GM18907 (cell line): ENCODE results near the gene OR10T2.
"Not testable (repeated sequence)": the region's sequence is repeated elsewhere in the genome, so short reads cannot be mapped to it uniquely, and the experiment has no call there.

Experiments
- ATAC-seq: cut with Tn5 transposase; IDR thresholded peaks from one replicate; pipeline ENCODE4 v1.9.1; 2021; ENCODE audit warnings: mild to moderate bottlenecking, moderate library complexity; ENCODE audit not compliant: unreplicated experiment

OR10T2 gene

DNA sequence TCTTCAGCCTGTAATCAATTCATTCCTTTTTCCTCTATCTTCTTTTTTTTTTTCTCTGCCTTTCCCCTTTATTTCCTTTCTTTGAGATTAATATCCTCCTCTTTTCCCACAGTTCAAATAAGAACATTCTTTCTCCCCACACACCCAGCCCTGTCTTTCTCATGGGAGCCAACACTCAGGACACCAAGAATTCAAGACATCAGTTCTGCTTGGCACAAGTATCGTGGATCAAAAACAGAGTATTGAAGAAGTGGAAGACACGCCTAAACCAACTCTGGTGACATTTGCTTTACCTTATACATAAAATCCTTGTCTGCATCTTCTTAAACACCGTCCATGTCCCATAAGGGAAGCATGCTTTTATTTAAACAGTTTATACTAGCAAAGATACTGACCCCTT is 42.6 kb downstream of the OR10T2 start:
- ATAC-seq = no peak

DNA sequence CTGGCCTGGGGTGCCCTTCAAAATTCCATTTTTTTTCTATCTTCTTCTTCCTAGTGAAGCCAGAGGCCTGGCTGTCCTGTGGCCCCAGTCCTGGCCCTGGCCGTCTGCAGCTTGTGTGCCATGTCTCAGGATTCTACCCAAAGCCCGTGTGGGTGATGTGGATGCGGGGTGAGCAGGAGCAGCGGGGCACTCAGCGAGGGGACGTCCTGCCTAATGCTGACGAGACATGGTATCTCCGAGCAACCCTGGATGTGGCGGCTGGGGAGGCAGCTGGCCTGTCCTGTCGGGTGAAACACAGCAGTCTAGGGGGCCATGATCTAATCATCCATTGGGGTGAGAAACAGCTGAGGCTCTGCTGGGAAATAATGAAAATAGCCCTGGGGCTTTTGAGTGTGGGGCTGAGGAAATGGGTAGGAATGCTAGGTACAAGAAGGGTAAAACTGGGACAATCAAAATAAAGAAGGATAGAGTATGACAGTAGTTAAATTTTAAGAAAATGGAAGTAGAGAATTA is 43.4 kb downstream of the OR10T2 start:
- ATAC-seq = no peak

DNA sequence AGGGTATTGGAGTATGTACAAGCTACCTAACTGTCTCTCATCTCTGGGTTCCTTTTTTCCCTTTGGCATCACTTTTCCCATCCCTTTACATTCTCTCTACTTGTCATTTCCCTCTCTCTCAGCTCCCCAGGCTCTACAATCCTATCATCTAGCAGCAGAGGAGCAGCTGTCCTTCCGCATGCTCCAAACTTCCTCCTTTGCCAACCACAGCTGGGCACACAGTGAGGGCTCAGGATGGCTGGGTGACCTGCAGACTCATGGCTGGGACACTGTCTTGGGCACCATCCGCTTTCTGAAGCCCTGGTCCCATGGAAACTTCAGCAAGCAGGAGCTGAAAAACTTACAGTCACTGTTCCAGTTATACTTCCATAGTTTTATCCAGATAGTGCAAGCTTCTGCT is 45.0 kb downstream of the OR10T2 start:
- ATAC-seq = no peak

DNA sequence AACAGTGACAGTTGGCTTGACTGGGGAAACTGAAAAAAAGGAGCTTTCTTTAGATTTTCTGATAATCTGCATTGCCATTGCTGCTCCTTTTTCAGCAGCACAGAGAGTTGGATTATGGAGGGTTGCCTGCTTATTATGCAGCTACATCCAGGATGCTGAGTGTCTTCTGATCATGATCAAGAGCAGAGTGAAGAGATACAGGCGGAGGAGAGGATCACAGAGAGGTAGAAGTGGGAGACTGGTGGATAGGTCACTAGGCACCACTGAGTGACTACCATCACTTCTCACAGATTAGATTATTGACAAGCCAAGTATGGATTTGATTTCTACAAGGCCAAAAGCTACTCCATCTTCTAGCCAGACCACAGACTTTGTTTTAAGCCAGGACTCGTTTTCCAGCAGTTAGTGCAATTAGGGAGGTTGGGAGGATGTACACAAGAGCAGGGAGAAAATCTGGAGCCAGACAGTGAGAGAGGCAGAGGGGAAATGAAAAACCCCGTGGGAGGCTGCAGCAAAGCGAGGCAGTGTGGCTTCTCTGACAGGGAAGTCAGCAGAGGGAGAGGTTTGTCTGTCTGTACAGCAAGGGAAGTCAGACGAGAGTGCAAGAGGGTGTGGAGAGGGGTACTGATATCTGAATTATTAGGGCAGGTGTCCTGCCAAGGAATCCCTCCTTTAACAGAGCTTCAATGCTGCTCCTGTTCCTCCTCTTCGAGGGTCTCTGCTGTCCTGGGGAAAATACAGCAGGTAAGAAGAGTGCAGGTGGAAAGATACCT is 45.8 kb downstream of the OR10T2 start, which contains the start of gene CD1E:
CD1E (plus strand) TSS at position 592 of the 773 bp plus-strand sequence; CDS start at position 687, 95 bp downstream.
- no peak for ATAC-seq

DNA sequence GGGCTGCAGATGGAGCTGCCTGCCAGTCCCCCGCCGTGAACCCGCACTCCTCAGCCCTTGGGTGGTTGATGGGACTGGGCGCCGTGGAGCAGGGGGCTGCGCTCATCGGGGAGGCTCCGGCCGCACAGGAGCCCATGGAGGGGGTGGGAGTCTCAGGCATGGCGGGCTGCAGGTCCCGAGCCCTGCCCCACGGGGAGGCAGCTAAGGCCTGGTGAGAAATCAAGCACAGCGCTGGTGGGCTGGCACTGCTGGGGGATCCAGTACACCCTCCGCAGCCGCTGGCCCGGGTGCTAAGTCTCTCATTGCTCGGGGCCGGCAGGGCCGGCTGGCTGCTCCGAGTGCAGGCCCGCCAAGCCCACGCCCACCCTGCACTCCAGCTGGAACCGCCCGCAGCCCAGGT is 50.3 kb downstream of the OR10T2 start:
- ATAC-seq = not testable (repeated sequence)
